ENCODE measurements around the gene KDM5A. TPM values are rescaled to one million over a fixed set of nuclear protein-coding genes. Genes with fewer than 3 reads are reported as not detected.

KDM5A gene
- polyA plus RNA-seq, 1 experiment, result 26.1 TPM

- H3K27me3 ChIP-seq (ENCODE audit: control insufficient read depth, insufficient read depth, low read length), result peaks cover 12% of the 10 kb centered on the region
- POLR2A ChIA-PET, result no interaction called here
- H3K36me3 ChIP-seq (ENCODE audit: control insufficient read depth, insufficient read depth, low read length), result no peaks in the 10 kb centered on the region
- no peak for TF ChIP-seq CTCF (IDR thresholded peaks at IDR 0.05; ENCODE audit: insufficient read depth, low read depth, low read length)
- DNase-seq (ENCODE audit: low read depth), result no peak
- no peak overlapping the region for H3K4me3 ChIP-seq (ENCODE audit: low read depth, low read length)
- CTCF ChIA-PET, result no interaction called here
Observed at GRCh38 chr12:252636-253035, 136.5 kb downstream of the KDM5A start.

- ChIA-PET POLR2A (no interaction called here), CTCF (interaction anchor here (0.6 kb wide), 1 partner anchor 12 kb away, joined by 3 read pairs; no protein-coding TSS in a partner anchor)
- H3K36me3 ChIP-seq (ENCODE audit: control insufficient read depth, insufficient read depth, low read length), result no peaks in the 10 kb centered on the region
- no peak overlapping the region for H3K4me3 ChIP-seq (ENCODE audit: low read depth, low read length)
- no peak for DNase-seq (ENCODE audit: low read depth)
- no peak for TF ChIP-seq CTCF (IDR thresholded peaks at IDR 0.05; ENCODE audit: insufficient read depth, low read depth, low read length)
- no peaks in the 10 kb centered on the region for H3K27me3 ChIP-seq (ENCODE audit: control insufficient read depth, insufficient read depth, low read length)
Observed at GRCh38 chr12:247271-247670, 141.8 kb downstream of the KDM5A start.

DNA sequence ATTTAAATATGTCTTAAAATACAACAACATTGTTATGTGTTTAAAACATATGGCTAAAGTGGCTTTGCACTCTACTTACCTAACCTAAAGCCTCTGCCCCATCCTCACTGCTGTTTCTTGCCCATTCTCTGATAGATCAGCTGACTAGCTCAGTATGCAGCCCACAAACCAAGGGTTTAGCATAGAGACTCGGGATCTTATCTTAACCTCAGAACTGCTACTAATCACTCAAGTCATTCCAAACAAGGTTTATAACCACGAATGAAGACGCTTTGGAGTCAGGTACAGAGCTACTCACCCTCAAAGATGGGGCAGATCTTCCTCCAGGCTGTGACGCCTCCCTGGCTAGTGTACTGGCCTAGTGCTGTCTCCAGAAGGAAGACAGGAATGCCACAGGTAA is 145.7 kb downstream of the KDM5A start:
- no peak for TF ChIP-seq CTCF (IDR thresholded peaks at IDR 0.05; ENCODE audit: insufficient read depth, low read depth, low read length)
- ChIA-PET CTCF (interaction anchor here (0.5 kb wide), 1 partner anchor 54 kb away, joined by 3 read pairs; no protein-coding TSS in a partner anchor), POLR2A (interaction anchor here (0.5 kb wide), 1 partner anchor 81 kb away, joined by 5 read pairs; no protein-coding TSS in a partner anchor)
- Histone ChIP-seq H3K36me3 (ENCODE audit: control insufficient read depth, insufficient read depth, low read length) (no peaks in the 10 kb centered on the region), H3K27me3 (ENCODE audit: control insufficient read depth, insufficient read depth, low read length) (no peaks in the 10 kb centered on the region), H3K4me3 (ENCODE audit: low read depth, low read length) (no peak overlapping the region)
- no peak for DNase-seq (ENCODE audit: low read depth)

DNA sequence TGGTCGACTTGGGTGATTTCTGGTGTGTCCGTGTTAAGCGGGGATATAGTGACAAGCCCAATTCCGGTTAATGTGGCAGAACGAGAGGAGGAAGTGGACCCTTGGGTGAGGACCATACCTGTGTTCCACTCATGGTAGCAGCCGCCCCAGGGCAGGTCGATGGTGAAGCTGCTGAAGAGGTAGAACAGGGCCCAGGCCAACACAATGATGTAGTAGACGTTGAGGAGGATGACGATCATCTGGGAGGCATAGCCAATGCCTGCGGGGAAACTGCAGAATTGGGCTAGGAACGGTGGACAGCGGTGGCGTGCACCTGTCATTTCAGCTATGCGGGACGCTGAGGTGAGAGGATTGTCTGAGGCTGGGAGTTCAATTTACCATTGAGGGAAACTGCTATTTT is 146.6 kb downstream of the KDM5A start:
- no peak overlapping the region for H3K4me3 ChIP-seq (ENCODE audit: low read depth, low read length)

GRCh38 chr12:241266-241665 is 147.9 kb downstream of the KDM5A start:
- DNase-seq (ENCODE audit: low read depth), result no peak
- ChIA-PET POLR2A (no interaction called here), CTCF (no interaction called here)
- no peaks in the 10 kb centered on the region for H3K36me3 ChIP-seq (ENCODE audit: control insufficient read depth, insufficient read depth, low read length)
- no peak overlapping the region for H3K4me3 ChIP-seq (ENCODE audit: low read depth, low read length)
- no peak for TF ChIP-seq CTCF (IDR thresholded peaks at IDR 0.05; ENCODE audit: insufficient read depth, low read depth, low read length)
- no peaks in the 10 kb centered on the region for H3K27me3 ChIP-seq (ENCODE audit: control insufficient read depth, insufficient read depth, low read length)

More for the DNA sequence above, 146.6 kb downstream of the KDM5A start:
- TF ChIP-seq CTCF (IDR thresholded peaks at IDR 0.05; ENCODE audit: insufficient read depth, low read depth, low read length), result no peak
- POLR2A ChIA-PET, result no interaction called here
- CTCF ChIA-PET, result no interaction called here
- no peaks in the 10 kb centered on the region for H3K27me3 ChIP-seq (ENCODE audit: control insufficient read depth, insufficient read depth, low read length)
- H3K36me3 ChIP-seq (ENCODE audit: control insufficient read depth, insufficient read depth, low read length), result no peaks in the 10 kb centered on the region
- DNase-seq (ENCODE audit: low read depth), result no peak

All from BJ (cell line).